ENCODE results near the gene PKNOX2. TPM values are rescaled to one million over a fixed set of nuclear protein-coding genes. Genes with fewer than 3 reads are reported as not detected.
A peak's percentile ranks its signal among the peaks of the same experiment; 100 is the strongest.

PKNOX2 gene
- total RNA-seq, 1 donor from 2014 or later = 17.8 TPM

DNA sequence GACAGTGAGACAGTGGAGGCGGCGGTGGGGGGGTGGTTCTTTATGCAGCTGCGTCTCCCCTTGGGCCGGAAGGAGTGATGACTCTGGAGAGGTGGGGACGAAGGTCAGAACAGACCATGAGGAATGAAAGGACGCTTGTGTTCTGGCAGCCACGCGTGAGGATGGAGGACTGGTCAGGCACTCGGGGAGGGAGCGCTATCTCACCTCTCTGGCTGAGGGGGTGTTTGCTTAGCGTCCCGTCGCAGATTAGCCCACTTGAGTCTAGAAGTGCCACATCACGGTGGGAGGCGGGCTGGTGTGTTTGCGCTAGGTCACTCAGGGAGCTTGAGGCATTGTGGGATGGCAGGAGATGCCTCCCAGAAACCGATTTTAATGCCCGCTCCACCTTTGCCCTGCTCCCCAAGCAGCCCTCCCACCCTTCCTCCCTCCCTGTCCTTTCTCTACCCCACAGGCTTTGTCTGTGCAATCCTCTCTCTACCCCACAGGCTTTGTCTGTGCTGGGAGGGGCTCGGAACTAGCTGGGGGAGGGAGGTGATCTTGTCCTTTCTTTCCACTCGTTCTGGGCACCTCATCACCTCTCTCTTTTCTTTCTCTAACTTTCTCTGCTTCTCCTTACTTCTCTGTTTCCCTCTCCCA is 97.8 kb downstream of the PKNOX2 start:
- Histone ChIP-seq H3K27ac (peak overlapping the region; percentile 78), H3K9me3 (no peaks in the 10 kb centered on the region), H3K4me3 (no peak overlapping the region), H3K4me1 (peaks cover 7% of the 10 kb centered on the region), H3K27me3 (peaks cover 22% of the 10 kb centered on the region), H3K36me3 (no peaks in the 10 kb centered on the region)
- DNase-seq = no peak
- intact Hi-C loops (cut with DNase I) = loop anchor here (10.0 kb wide), 1 partner anchor 82 kb away; no protein-coding TSS in a partner anchor
- ATAC-seq = no peak
- TF ChIP-seq, protein P1, sequence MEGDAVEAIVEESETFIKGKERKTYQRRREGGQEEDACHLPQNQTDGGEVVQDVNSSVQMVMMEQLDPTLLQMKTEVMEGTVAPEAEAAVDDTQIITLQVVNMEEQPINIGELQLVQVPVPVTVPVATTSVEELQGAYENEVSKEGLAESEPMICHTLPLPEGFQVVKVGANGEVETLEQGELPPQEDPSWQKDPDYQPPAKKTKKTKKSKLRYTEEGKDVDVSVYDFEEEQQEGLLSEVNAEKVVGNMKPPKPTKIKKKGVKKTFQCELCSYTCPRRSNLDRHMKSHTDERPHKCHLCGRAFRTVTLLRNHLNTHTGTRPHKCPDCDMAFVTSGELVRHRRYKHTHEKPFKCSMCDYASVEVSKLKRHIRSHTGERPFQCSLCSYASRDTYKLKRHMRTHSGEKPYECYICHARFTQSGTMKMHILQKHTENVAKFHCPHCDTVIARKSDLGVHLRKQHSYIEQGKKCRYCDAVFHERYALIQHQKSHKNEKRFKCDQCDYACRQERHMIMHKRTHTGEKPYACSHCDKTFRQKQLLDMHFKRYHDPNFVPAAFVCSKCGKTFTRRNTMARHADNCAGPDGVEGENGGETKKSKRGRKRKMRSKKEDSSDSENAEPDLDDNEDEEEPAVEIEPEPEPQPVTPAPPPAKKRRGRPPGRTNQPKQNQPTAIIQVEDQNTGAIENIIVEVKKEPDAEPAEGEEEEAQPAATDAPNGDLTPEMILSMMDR (IDR thresholded peaks at IDR 0.05) = no peak

DNA sequence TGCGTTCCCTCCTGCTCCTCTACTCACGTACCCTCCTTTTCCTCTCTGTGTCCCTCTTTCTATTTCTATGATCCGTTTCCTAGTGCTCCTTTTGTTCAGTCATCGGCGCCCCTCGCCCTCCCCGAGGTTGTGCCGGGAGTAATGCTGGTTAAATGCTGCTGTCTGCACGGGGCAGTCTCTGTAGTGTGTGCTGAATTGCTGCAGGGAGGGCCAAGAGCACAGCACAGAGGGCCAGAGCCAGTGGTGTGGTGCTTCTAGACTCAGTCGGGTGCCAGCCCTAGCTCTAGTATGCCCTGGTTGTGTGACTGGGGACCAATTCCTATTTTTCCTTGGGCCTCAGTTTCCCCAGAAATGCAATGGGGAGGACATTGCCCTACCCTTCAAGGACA is 98.3 kb downstream of the PKNOX2 start:
- H3K4me1 ChIP-seq = peaks cover 7% of the 10 kb centered on the region
- H3K27me3 ChIP-seq = peaks cover 22% of the 10 kb centered on the region
- DNase-seq (no peak), ATAC-seq (peak; percentile 20)
- H3K27ac ChIP-seq = peak overlapping the region; percentile 78
- intact Hi-C loops (cut with DNase I) = loop anchor here (10.0 kb wide), 1 partner anchor 82 kb away; no protein-coding TSS in a partner anchor
- no peak overlapping the region for H3K4me3 ChIP-seq
- no peaks in the 10 kb centered on the region for H3K36me3 ChIP-seq
- H3K9me3 ChIP-seq = no peaks in the 10 kb centered on the region
- TF ChIP-seq, protein P1 (IDR thresholded peaks at IDR 0.05) = no peak

DNA sequence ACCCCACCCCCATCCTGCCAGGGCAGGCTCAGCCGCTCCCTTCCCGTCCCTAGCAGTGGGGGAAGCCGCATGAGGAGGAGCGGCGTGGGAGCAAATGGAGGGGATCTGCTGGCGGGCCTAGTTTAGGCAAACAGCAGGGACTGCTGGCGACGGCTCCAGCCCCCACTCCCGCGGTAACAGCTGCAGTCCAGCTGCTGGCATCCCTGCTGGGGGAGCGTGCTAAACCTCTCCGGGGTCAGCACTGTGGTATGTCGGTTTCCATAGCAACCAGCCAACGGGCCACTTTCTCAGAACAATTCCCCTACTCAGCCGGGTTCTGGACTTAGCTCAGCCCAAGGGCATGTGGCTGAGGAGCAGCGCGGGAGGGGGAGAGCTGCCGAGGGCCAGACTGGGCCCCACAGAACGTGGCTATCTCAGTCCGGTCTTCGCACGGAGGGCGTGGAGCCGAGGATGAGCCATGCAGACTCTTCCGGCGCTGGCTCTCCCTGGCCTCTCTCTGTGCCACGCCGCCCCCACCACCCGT is 98.8 kb downstream of the PKNOX2 start:
- DNase-seq (peak; percentile 82), ATAC-seq (peak; percentile 73)
- Histone ChIP-seq H3K27ac (peak overlapping the region; percentile 78), H3K4me3 (no peak overlapping the region), H3K36me3 (no peaks in the 10 kb centered on the region), H3K27me3 (peaks cover 22% of the 10 kb centered on the region), H3K9me3 (no peaks in the 10 kb centered on the region), H3K4me1 (peaks cover 7% of the 10 kb centered on the region)
- intact Hi-C loops (cut with DNase I) = loop anchor here (10.0 kb wide), 1 partner anchor 81 kb away; no protein-coding TSS in a partner anchor
- TF ChIP-seq, protein P1 (IDR thresholded peaks at IDR 0.05) = no peak

DNA sequence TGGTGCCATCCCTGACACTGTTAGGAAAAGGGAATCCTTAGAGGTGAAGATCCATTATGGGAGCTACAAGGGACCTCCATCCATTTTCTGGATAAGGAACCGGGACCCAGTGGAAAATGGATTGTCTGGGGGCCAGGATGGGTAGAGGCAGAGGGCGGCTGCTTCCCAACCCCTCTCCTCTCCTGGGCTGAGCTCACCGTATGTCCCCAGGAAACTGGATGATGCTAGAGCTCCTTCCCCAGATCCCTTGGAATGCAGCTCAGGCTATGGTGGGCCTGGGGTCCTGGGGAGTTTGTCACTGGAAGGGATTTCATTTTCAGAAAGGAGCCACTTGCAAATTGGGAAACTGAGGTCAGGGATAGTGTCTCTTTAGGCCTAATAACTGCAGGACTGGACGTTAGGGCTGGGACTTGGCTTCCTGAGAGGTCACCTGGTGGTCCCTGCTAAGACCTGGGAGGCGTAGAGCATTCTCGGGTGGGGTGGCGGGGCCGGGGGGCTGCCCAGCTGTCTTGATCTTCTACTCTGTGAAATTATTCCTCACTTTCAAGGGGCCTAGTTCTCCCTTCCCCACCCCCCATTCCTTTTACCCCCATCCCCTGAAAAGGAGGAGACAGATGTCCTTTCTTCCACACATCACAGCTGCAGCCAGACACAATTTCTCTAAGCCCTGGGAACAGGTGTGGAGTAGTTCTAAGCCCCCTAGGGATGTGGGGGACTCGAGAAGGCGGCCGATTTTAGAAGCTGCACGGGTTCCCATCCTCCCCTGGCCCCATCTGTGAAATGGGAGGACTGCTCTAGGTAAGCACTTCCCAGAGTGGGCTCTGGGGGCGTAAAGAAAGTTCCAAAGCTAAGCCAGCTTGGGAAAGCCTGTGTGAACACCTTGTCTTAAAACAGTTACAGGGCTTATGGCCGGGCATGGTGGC is 99.8 kb downstream of the PKNOX2 start:
- peak overlapping the region; percentile 78 for H3K27ac ChIP-seq
- TF ChIP-seq, protein P1 (IDR thresholded peaks at IDR 0.05) = no peak
- no peak overlapping the region for H3K4me3 ChIP-seq
- peaks cover 7% of the 10 kb centered on the region for H3K4me1 ChIP-seq
- intact Hi-C loops (cut with DNase I) = loop anchor here (10.0 kb wide), 1 partner anchor 80 kb away; no protein-coding TSS in a partner anchor
- H3K9me3 ChIP-seq = no peaks in the 10 kb centered on the region
- peaks cover 22% of the 10 kb centered on the region for H3K27me3 ChIP-seq
- H3K36me3 ChIP-seq = no peaks in the 10 kb centered on the region
- no peak for DNase-seq
- ATAC-seq = no peak

DNA sequence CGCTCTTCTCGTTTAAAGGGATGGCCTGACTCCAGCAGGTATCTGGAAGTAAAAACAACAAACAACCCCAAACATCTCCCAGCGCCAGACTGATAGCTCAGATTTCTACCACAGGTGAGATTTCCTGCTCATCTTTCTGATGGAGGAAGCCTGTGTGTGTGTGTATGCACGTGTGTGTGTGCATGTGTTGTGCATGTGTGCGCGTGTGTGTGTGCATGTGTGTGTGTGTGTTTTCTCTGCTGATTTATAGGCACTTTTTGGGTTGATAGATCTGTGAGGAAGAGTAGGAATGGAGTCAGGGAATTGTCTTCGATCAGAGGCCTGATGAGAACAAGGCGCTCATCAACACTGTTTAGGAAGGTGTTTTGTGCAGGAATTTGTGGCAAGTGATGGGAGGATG is 103.0 kb downstream of the PKNOX2 start:
- TF ChIP-seq, protein P1 (IDR thresholded peaks at IDR 0.05) = no peak

More for the DNA sequence above, 103.0 kb downstream of the PKNOX2 start:
- no peak for ATAC-seq
- Histone ChIP-seq H3K4me3 (no peak overlapping the region), H3K36me3 (no peaks in the 10 kb centered on the region), H3K9me3 (no peaks in the 10 kb centered on the region), H3K27ac (no peak overlapping the region), H3K4me1 (peaks cover 7% of the 10 kb centered on the region), H3K27me3 (peaks cover 21% of the 10 kb centered on the region)
- DNase-seq = no peak
- intact Hi-C loops (cut with DNase I) = loop anchor here (10.0 kb wide), 1 partner anchor 77 kb away; no protein-coding TSS in a partner anchor

Measured in upper lobe of right lung (tissue), 1 donor.